DND-41 (cell line): ENCODE measurements around the gene RASL10A.

ENCODE experiments used
- ATAC-seq: fragments of 200-7000 bp; cut with Tn5 transposase; 3 replicates; pipeline ENCODE4 v1.9.1; 2021; ENCODE audit warnings: low read depth; ENCODE audit not compliant: insufficient read depth
- DNase-seq: peaks from one replicate; pipeline ENCODE4 v3.0.0-alpha.2; 2020
- H2AFZ ChIP-seq: 2 replicates; pipeline ENCODE4 v1.6.0; 2012; ENCODE audit warnings: low read depth, low read length
- H3K27ac ChIP-seq: 2 replicates; pipeline ENCODE4 v1.5.1; 2012; ENCODE audit warnings: low read length, inconsistent platforms
- H3K27me3 ChIP-seq: fragments of 200-600 bp; sonication (generic); 2 replicates; pipeline ENCODE4 v1.6.0; 2012; ENCODE audit warnings: low read length, mild to moderate bottlenecking, inconsistent platforms; ENCODE audit not compliant: insufficient read depth, poor library complexity
- H3K36me3 ChIP-seq: 2 replicates; pipeline ENCODE4 v1.5.1; 2012; ENCODE audit warnings: low read length, inconsistent platforms; ENCODE audit not compliant: insufficient read depth
- H3K4me1 ChIP-seq: 2 replicates; pipeline ENCODE4 v1.5.1; 2012; ENCODE audit warnings: mild to moderate bottlenecking, low read length; ENCODE audit not compliant: insufficient read depth
- H3K4me2 ChIP-seq: 2 replicates; pipeline ENCODE4 v1.6.0; 2012; ENCODE audit warnings: mild to moderate bottlenecking, moderate library complexity, low read length, inconsistent platforms; ENCODE audit not compliant: insufficient read depth
- H3K4me3 ChIP-seq, 2 experiments: fragments of 200-600 bp in 1 of 2; shearing (Covaris generic) in 1 of 2; 2 replicates each; pipeline ENCODE4 v1.5.1; 2012 to 2016; ENCODE audit warnings: inconsistent platforms in 2 of 2, low read length in 2 of 2, mild to moderate bottlenecking in 2 of 2, low read depth in 1 of 2, moderate library complexity in 1 of 2
- H3K79me2 ChIP-seq: 2 replicates; pipeline ENCODE4 v1.6.0; 2012; ENCODE audit warnings: low read length, inconsistent platforms; ENCODE audit not compliant: insufficient read depth
- H3K9ac ChIP-seq: 2 replicates; pipeline ENCODE4 v1.6.0; 2012; ENCODE audit warnings: low read depth, mild to moderate bottlenecking, inconsistent platforms, low read length, moderate library complexity
- H3K9me3 ChIP-seq: 2 replicates; pipeline ENCODE4 v1.5.1; 2012; ENCODE audit warnings: low read length, moderate library complexity, mild to moderate bottlenecking, inconsistent platforms; ENCODE audit not compliant: insufficient read depth, severe bottlenecking
- H4K20me1 ChIP-seq: 2 replicates; pipeline ENCODE4 v1.6.0; 2012; ENCODE audit warnings: low read length; ENCODE audit not compliant: insufficient read depth
- CTCF ChIP-seq: IDR thresholded peaks from 2 replicates; pipeline ENCODE4 v1.5.1; 2012; ENCODE audit warnings: borderline replicate concordance, low read length, moderate library complexity, mild to moderate bottlenecking; ENCODE audit not compliant: poor library complexity, severe bottlenecking; ENCODE audit errors: extremely low read depth
- EZH2 ChIP-seq: IDR thresholded peaks from 3 replicates; pipeline ENCODE4 v1.6.1; 2012; ENCODE audit warnings: borderline replicate concordance, low read depth, mild to moderate bottlenecking, moderate library complexity, low read length, inconsistent platforms; ENCODE audit not compliant: severe bottlenecking

RASL10A gene

GRCh38 chr22:29353286-29353685 lies 37.8 kb upstream of the RASL10A start:
- no peaks in the 10 kb centered on the region for H4K20me1 ChIP-seq
- no peak overlapping the region for H3K4me2 ChIP-seq
- no peak overlapping the region for H3K4me3 ChIP-seq
- ATAC-seq (no peak), DNase-seq (no peak)
- no peaks in the 10 kb centered on the region for H3K79me2 ChIP-seq
- no peaks in the 10 kb centered on the region for H3K4me1 ChIP-seq
- no peaks in the 10 kb centered on the region for H3K9me3 ChIP-seq
- peaks cover 91% of the 10 kb centered on the region for H3K36me3 ChIP-seq
- no peak overlapping the region for H2AFZ ChIP-seq
- H3K27me3 ChIP-seq, result no peaks in the 10 kb centered on the region
- TF ChIP-seq EZH2 (no peak), CTCF (no peak)
- H3K27ac ChIP-seq, result no peak overlapping the region
- H3K9ac ChIP-seq, result no peak overlapping the region

DNA sequence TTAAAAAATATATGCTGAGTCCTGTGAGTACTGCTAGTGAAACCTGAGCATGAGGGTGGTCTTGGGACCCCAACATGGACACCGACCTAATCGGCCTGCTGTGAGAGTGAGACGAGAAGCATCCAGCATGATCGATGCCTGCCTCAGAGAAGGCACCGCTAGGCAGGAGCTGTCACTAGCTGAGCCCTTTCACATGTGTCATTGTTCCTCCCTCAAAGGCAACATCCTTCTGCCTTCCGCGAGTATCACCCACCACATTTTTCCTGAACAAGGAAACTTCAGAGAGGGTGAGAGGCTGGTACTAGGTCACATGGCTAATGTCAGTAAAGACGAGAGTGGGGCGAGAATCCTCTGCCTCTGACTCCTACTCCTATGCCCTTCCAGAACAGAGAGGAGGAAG lies 37.3 kb upstream of the RASL10A start:
- Histone ChIP-seq H3K79me2 (no peaks in the 10 kb centered on the region), H3K9ac (no peak overlapping the region), H3K4me3 (no peak overlapping the region), H3K9me3 (no peaks in the 10 kb centered on the region), H3K27me3 (no peaks in the 10 kb centered on the region), H4K20me1 (no peaks in the 10 kb centered on the region), H2AFZ (no peak overlapping the region), H3K27ac (no peak overlapping the region), H3K36me3 (peaks cover 91% of the 10 kb centered on the region), H3K4me2 (no peak overlapping the region), H3K4me1 (no peaks in the 10 kb centered on the region)
- TF ChIP-seq CTCF (no peak), EZH2 (no peak)
- ATAC-seq (no peak), DNase-seq (no peak)

GRCh38 chr22:29351891-29352290 lies 36.4 kb upstream of the RASL10A start:
- no peaks in the 10 kb centered on the region for H3K27me3 ChIP-seq
- H3K79me2 ChIP-seq, result no peaks in the 10 kb centered on the region
- H4K20me1 ChIP-seq, result no peaks in the 10 kb centered on the region
- no peak overlapping the region for H3K27ac ChIP-seq
- no peaks in the 10 kb centered on the region for H3K4me1 ChIP-seq
- H3K9me3 ChIP-seq, result no peaks in the 10 kb centered on the region
- H3K9ac ChIP-seq, result no peak overlapping the region
- H3K36me3 ChIP-seq, result peaks cover 95% of the 10 kb centered on the region
- no peak overlapping the region for H3K4me3 ChIP-seq
- TF ChIP-seq EZH2 (no peak), CTCF (no peak)
- H3K4me2 ChIP-seq, result no peak overlapping the region
- no peak for DNase-seq
- no peak for ATAC-seq
- no peak overlapping the region for H2AFZ ChIP-seq

GRCh38 chr22:29351042-29351441 lies 35.5 kb upstream of the RASL10A start:
- Histone ChIP-seq H2AFZ (no peak overlapping the region), H3K36me3 (peaks cover 96% of the 10 kb centered on the region), H3K4me2 (no peak overlapping the region), H3K27ac (no peak overlapping the region), H3K79me2 (no peaks in the 10 kb centered on the region), H3K4me1 (no peaks in the 10 kb centered on the region), H3K9ac (no peak overlapping the region), H3K9me3 (no peaks in the 10 kb centered on the region), H3K4me3 (no peak overlapping the region), H4K20me1 (no peaks in the 10 kb centered on the region), H3K27me3 (no peaks in the 10 kb centered on the region)
- ATAC-seq, result no peak
- DNase-seq, result no peak
- TF ChIP-seq CTCF (no peak), EZH2 (no peak)
